Fibroblast of the conjunctiva (primary cell): ENCODE measurements around the gene SRSF7.

Experiments used
- DNase-seq: peaks from one replicate; pipeline ENCODE4 v3.0.0-alpha.2; 2010; ENCODE audit warnings: low read depth

The SRSF7 gene

GRCh38 chr2:38700881-38701458 lies 50.2 kb downstream of the SRSF7 start:
- no peak for DNase-seq

GRCh38 chr2:38700113-38700785 lies 50.9 kb downstream of the SRSF7 start:
- no peak for DNase-seq

GRCh38 chr2:38698467-38699003 lies 52.6 kb downstream of the SRSF7 start:
- DNase-seq: no peak

- no peak for DNase-seq
Observed at GRCh38 chr2:38697116-38697840, 53.9 kb downstream of the SRSF7 start.
